Prostate gland (tissue), 2 donors: ENCODE data around the gene UNC5B. TPM values are rescaled to one million over a fixed set of nuclear protein-coding genes. Genes with fewer than 3 reads are reported as not detected.

Experiments used
- DNase-seq: peaks from one replicate; pipeline ENCODE4 v3.0.0-alpha.2; 2019; ENCODE audit warnings: low spot score
- H3K27ac ChIP-seq, 2 donors: fragments of 200-600 bp; sonication (generic); 2 replicates each; pipeline ENCODE4 v1.5.1; 2017 to 2019
- H3K27me3 ChIP-seq: fragments of 200-600 bp; sonication (generic); replicated peaks from 2 replicates; pipeline ENCODE4 v1.5.1; 2019; ENCODE audit not compliant: insufficient read depth
- H3K36me3 ChIP-seq, 2 donors: fragments of 200-600 bp; sonication (generic); 1 replicate in 1 of 2; 2 replicates in 1 of 2; pipeline versions ENCODE4 v1.5.1 to v1.8.1; 2017 to 2019
- H3K4me1 ChIP-seq: fragments of 200-600 bp; sonication (generic); replicated peaks from 2 replicates; pipeline ENCODE4 v1.5.1; 2019
- H3K4me3 ChIP-seq, 2 donors: fragments of 200-600 bp; sonication (generic); 2 replicates each; pipeline ENCODE4 v1.5.1; 2017 to 2019
- H3K9me3 ChIP-seq: fragments of 200-600 bp; sonication (generic); 2 replicates; pipeline ENCODE4 v1.5.1; 2017
- POLR2A ChIP-seq: fragments of 450-650 bp; IDR thresholded peaks from one replicate; pipeline ENCODE4 v1.6.1; 2016; ENCODE audit warnings: antibody characterized with exemption, mild to moderate bottlenecking
- POLR2AphosphoS5 ChIP-seq: sonication (generic); formaldehyde crosslinking; IDR thresholded peaks from one replicate; pipeline ENCODE4 v1.6.1; 2017; ENCODE audit warnings: antibody characterized with exemption
- WGBS: methylation state at CpG from one replicate; pipeline ENCODE4 v1.1.5; 2018; 5-methylcytosine and 5-hydroxymethylcytosine counted together
- intact Hi-C: fragments of 100-400 bp; cut with DNase I; formaldehyde crosslinking; loops from one replicate; pipeline ENCODE4 v1.14.2; 2022
- total RNA-seq, 2 donors: library from RNA; depleted of rRNA; stranded (reverse); fragments of >200 nt; gene quantifications; one replicate each; pipeline ENCODE4 v1.1.0, GENCODE V29; 2016
- TF ChIP-seq, protein P1 (sequence below), 4 experiments: fragments of 200-600 bp in 2 of 4; fragments of 450-650 bp in 2 of 4; sonication (generic) in 2 of 4; IDR thresholded peaks; 1 replicate in 3 of 4; 2 replicates in 1 of 4; pipeline ENCODE4 v1.5.1; 2016 to 2019; ENCODE audit warnings: antibody characterized with exemption in 4 of 4, mild to moderate bottlenecking in 2 of 4, moderate library complexity in 2 of 4

The UNC5B gene
- total RNA-seq, 2 donors from 2014 or later = 12.8 to 58.4 TPM

DNA sequence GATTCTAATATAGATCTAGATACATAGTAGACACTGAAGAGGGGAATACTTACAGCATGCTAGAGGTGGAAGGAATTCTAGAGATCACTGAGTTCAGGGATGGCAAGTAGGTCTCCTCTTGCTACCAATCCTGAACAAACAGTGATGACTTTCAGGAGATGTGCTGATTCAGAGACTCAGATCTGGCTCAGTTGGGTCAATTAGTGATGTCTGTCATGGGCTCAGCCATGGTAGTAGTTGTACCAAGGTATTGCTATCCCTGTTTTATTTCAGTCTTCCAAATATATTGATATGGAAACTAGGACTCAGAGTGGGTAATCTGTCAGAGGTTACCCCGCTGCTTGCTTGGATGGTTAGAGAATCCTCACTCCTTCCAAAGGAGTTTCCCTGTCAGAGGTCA is 38.5 kb downstream of the UNC5B start:
- TF ChIP-seq, protein P1, sequence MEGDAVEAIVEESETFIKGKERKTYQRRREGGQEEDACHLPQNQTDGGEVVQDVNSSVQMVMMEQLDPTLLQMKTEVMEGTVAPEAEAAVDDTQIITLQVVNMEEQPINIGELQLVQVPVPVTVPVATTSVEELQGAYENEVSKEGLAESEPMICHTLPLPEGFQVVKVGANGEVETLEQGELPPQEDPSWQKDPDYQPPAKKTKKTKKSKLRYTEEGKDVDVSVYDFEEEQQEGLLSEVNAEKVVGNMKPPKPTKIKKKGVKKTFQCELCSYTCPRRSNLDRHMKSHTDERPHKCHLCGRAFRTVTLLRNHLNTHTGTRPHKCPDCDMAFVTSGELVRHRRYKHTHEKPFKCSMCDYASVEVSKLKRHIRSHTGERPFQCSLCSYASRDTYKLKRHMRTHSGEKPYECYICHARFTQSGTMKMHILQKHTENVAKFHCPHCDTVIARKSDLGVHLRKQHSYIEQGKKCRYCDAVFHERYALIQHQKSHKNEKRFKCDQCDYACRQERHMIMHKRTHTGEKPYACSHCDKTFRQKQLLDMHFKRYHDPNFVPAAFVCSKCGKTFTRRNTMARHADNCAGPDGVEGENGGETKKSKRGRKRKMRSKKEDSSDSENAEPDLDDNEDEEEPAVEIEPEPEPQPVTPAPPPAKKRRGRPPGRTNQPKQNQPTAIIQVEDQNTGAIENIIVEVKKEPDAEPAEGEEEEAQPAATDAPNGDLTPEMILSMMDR (IDR thresholded peaks at IDR 0.05) = no peak
- TF ChIP-seq POLR2A = no peak
- no peak for TF ChIP-seq POLR2AphosphoS5
- intact Hi-C loops = no loop called here
- no peaks in the 10 kb centered on the region for H3K36me3 ChIP-seq
- H3K27me3 ChIP-seq = no peaks in the 10 kb centered on the region
- DNase-seq = no peak
- no peak overlapping the region for H3K27ac ChIP-seq
- 96% methylated on average over 1 of the region's 1 CpG for WGBS
- H3K4me3 ChIP-seq = no peak overlapping the region
- H3K9me3 ChIP-seq = no peaks in the 10 kb centered on the region
- peaks cover 4% of the 10 kb centered on the region for H3K4me1 ChIP-seq

DNA sequence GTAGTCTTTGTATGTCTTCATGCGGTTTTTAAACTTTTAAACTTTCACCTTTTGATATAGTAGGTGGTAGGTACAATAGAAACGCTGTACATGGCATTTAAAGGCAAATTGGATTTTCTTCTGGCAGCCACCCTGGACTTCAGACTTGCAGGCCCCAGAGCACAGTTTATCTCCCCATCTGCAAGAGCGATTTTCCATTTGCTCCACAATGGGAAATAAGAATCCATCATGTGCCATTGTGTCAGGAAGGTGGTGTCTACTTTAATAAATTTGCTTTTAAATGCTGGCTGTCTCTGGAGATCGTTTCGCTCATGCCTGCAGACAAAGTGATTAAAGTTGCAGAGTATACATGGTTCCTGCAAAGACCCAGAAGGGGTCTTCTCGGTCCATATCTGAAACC is 38.9 kb downstream of the UNC5B start:
- no peaks in the 10 kb centered on the region for H3K36me3 ChIP-seq
- H3K9me3 ChIP-seq = no peaks in the 10 kb centered on the region
- 66% methylated on average over 6 of the region's 6 CpGs for WGBS
- intact Hi-C loops = no loop called here
- DNase-seq = no peak
- no peak overlapping the region for H3K4me3 ChIP-seq
- H3K27ac ChIP-seq = no peak overlapping the region
- H3K27me3 ChIP-seq = no peaks in the 10 kb centered on the region
- H3K4me1 ChIP-seq = peaks cover 4% of the 10 kb centered on the region
- TF ChIP-seq, protein P1 (IDR thresholded peaks at IDR 0.05) = no peak
- no peak for TF ChIP-seq POLR2A
- no peak for TF ChIP-seq POLR2AphosphoS5

DNA sequence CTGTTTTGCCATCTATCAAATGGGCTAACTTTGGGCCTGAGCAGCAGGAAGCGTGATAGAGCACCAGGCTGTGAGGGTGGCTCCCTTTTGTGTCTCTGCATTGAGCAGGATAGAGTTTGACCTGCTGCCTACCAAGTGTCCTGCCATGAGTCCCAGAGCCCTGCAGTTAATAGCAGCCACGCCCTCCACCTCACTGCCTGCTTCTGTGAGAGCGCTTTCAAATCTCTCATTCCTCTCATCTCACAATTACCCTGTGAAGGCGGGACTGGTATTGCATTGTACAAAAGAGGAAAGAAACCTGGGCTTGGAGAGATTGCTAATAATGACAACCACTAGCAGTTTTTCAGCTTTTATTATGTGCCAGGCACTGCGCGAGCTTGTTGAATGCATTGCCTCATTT is 39.9 kb downstream of the UNC5B start:
- TF ChIP-seq POLR2AphosphoS5 (no peak), POLR2A (no peak)
- TF ChIP-seq, protein P1 (IDR thresholded peaks at IDR 0.05) = no peak
- Histone ChIP-seq H3K9me3 (no peaks in the 10 kb centered on the region), H3K27ac (no peak overlapping the region), H3K4me1 (peaks cover 4% of the 10 kb centered on the region), H3K27me3 (no peaks in the 10 kb centered on the region), H3K4me3 (no peak overlapping the region), H3K36me3 (no peaks in the 10 kb centered on the region)
- DNase-seq = no peak
- WGBS = 79% methylated on average over 6 of the region's 6 CpGs
- intact Hi-C loops = no loop called here

DNA sequence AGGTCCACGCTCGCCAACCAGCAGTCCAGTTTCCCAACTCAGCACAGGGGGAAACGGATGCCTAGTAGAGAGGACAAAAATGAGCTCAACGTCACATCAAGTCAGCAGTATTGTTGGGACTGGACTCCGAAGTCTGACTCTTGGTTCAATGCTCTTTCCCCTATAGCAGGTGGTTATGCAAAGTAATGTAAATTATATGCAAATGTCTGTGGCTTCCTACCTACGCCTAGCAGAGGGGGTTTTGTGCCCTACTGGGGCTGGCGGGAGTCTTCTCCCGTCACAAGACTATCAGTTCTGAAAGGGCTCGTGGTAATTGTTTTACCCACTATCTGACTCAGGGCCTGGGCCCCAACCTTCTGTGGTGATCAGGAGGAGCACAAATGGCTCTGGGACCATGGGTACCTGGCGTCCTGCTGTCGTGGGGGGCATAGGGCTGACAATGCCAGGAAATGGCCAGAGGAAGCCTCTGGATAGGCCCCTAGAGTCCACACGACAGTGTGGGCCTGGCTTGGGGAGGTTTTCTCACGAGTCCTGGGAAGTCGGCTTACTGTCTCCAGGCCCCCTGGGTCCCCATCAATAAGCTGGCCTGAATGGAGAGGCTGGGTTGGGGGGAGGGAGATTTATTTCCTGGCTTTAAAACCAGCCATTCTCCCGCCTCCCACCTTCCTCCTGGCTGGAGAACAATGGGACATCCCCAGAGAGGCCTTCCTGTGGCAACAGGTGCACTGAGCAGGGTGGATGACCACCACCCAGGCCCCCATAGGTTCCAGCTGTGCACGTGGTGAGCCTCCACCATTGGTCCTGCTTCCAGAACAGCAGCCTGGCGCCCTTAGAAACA is 41.8 kb downstream of the UNC5B start:
- Histone ChIP-seq H3K36me3 (no peaks in the 10 kb centered on the region), H3K27me3 (no peaks in the 10 kb centered on the region), H3K4me3 (no peak overlapping the region), H3K9me3 (no peaks in the 10 kb centered on the region), H3K4me1 (peaks cover 4% of the 10 kb centered on the region), H3K27ac (no peak overlapping the region)
- WGBS = 90% methylated on average over 17 of the region's 17 CpGs
- no peak for DNase-seq
- TF ChIP-seq POLR2A (no peak), POLR2AphosphoS5 (no peak)
- TF ChIP-seq, protein P1 (IDR thresholded peaks at IDR 0.05) = no peak
- intact Hi-C loops = no loop called here
